H9 (cell line): Measurements from ENCODE around the gene TTLL9. TPM values are rescaled to one million over a fixed set of nuclear protein-coding genes. Genes with fewer than 3 reads are reported as not detected.

Experiments
- DNase-seq: peaks from one replicate; pipeline ENCODE4 v3.0.0-alpha.2; 2017
- H2AFZ ChIP-seq: one replicate; pipeline ENCODE4 v1.6.1; 2013; ENCODE audit warnings: mild to moderate bottlenecking, low read length, control low read depth, moderate library complexity
- H2AK5ac ChIP-seq: 2 replicates; pipeline ENCODE4 v1.6.1; 2013; ENCODE audit warnings: low read length, control low read depth, mixed read lengths; ENCODE audit not compliant: insufficient read length
- H2BK120ac ChIP-seq: one replicate; pipeline ENCODE4 v1.6.1; 2013; ENCODE audit warnings: low read depth, mild to moderate bottlenecking, low read length, control low read depth, inconsistent platforms; ENCODE audit not compliant: poor library complexity, severe bottlenecking
- H2BK12ac ChIP-seq: 2 replicates; pipeline ENCODE4 v1.6.1; 2013; ENCODE audit warnings: low read length, control low read depth, mixed read lengths, low read depth; ENCODE audit not compliant: insufficient read length
- H2BK15ac ChIP-seq: 2 replicates; pipeline ENCODE4 v1.6.1; 2013; ENCODE audit warnings: low read depth, low read length, control low read depth
- H2BK20ac ChIP-seq: one replicate; pipeline ENCODE4 v1.6.1; 2013; ENCODE audit warnings: low read depth, mild to moderate bottlenecking, low read length, control low read depth, inconsistent platforms; ENCODE audit not compliant: poor library complexity, severe bottlenecking
- H2BK5ac ChIP-seq: 2 replicates; pipeline ENCODE4 v1.6.1; 2013; ENCODE audit warnings: low read length, control low read depth, mixed read lengths; ENCODE audit not compliant: insufficient read length
- H3K14ac ChIP-seq: 2 replicates; pipeline ENCODE4 v1.6.1; 2013; ENCODE audit warnings: low read length, control low read depth; ENCODE audit not compliant: insufficient read depth
- H3K18ac ChIP-seq: 2 replicates; pipeline ENCODE4 v1.6.1; 2013; ENCODE audit warnings: low read depth, mild to moderate bottlenecking, mixed read lengths, low read length, control low read depth; ENCODE audit not compliant: insufficient read length
- H3K23ac ChIP-seq: 2 replicates; pipeline ENCODE4 v1.6.1; 2013; ENCODE audit warnings: low read length, control low read depth, mixed read lengths, low read depth; ENCODE audit not compliant: insufficient read length
- H3K23me2 ChIP-seq: 2 replicates; pipeline ENCODE4 v1.6.1; 2013; ENCODE audit warnings: low read depth, mild to moderate bottlenecking, mixed read lengths, low read length, control low read depth; ENCODE audit not compliant: insufficient read length, poor library complexity, severe bottlenecking
- H3K27ac ChIP-seq: 2 replicates; pipeline ENCODE4 v1.5.1; 2013; ENCODE audit warnings: low read length, control low read depth, mixed read lengths, low read depth; ENCODE audit not compliant: insufficient read length
- H3K27me3 ChIP-seq: 2 replicates; pipeline ENCODE4 v1.6.1; 2013; ENCODE audit warnings: low read length, control low read depth, inconsistent platforms; ENCODE audit not compliant: insufficient read depth
- H3K4ac ChIP-seq: 2 replicates; pipeline ENCODE4 v1.6.1; 2013; ENCODE audit warnings: low read depth, mild to moderate bottlenecking, control low read depth, inconsistent platforms, low read length, moderate library complexity
- H3K4me1 ChIP-seq: 2 replicates; pipeline ENCODE4 v1.6.1; 2013; ENCODE audit warnings: low read length, control low read depth, inconsistent platforms; ENCODE audit not compliant: insufficient read depth
- H3K4me2 ChIP-seq: 2 replicates; pipeline ENCODE4 v1.6.1; 2013; ENCODE audit warnings: low read length, control low read depth, mixed read lengths; ENCODE audit not compliant: insufficient read length, insufficient read depth
- H3K56ac ChIP-seq: 2 replicates; pipeline ENCODE4 v1.6.1; 2013; ENCODE audit warnings: low read depth, mild to moderate bottlenecking, mixed read lengths, low read length, control low read depth; ENCODE audit not compliant: insufficient read length
- H3K79me1 ChIP-seq: 2 replicates; pipeline ENCODE4 v1.6.1; 2013; ENCODE audit warnings: low read depth, mild to moderate bottlenecking, moderate library complexity, low read length, control low read depth, inconsistent platforms; ENCODE audit not compliant: insufficient read depth, poor library complexity, severe bottlenecking
- H3K79me2 ChIP-seq: 2 replicates; pipeline ENCODE4 v1.6.1; 2013; ENCODE audit warnings: low read length, control low read depth, inconsistent platforms; ENCODE audit not compliant: insufficient read depth
- H3K9ac ChIP-seq: 2 replicates; pipeline ENCODE4 v1.6.1; 2013; ENCODE audit warnings: low read length, control low read depth, mixed read lengths; ENCODE audit not compliant: insufficient read length; ENCODE audit errors: extremely low read depth
- H3K9me3 ChIP-seq: one replicate; pipeline ENCODE4 v1.6.1; 2013; ENCODE audit warnings: low read depth, low read length, inconsistent platforms; ENCODE audit not compliant: control insufficient read depth
- H3T11ph ChIP-seq: one replicate; pipeline ENCODE4 v1.6.1; 2013; ENCODE audit warnings: mild to moderate bottlenecking, low read length, control low read depth, inconsistent platforms
- H4K20me1 ChIP-seq: one replicate; pipeline ENCODE4 v1.6.1; 2013; ENCODE audit not compliant: control insufficient read depth, insufficient read length, insufficient read depth
- H4K5ac ChIP-seq: 2 replicates; pipeline ENCODE4 v1.6.1; 2013; ENCODE audit warnings: low read depth, mild to moderate bottlenecking, mixed read lengths, low read length, control low read depth; ENCODE audit not compliant: insufficient read length
- H4K8ac ChIP-seq: replicated peaks from 2 replicates; pipeline ENCODE4 v1.6.1; 2013; ENCODE audit warnings: low read length, control low read depth, mixed read lengths, low read depth; ENCODE audit not compliant: insufficient read length
- H4K91ac ChIP-seq: 2 replicates; pipeline ENCODE4 v1.6.1; 2013; ENCODE audit warnings: low read depth, mild to moderate bottlenecking, moderate library complexity, mixed read lengths, low read length, control low read depth; ENCODE audit not compliant: insufficient read length
- H3K27ac Mint-ChIP-seq, 3 experiments: 2 replicates in 2 of 3; 3 replicates in 1 of 3; pipeline ENCODE4 v1.8.0; 2020 to 2021; ENCODE audit warnings: mixed read lengths in 3 of 3, mild to moderate bottlenecking in 1 of 3, moderate library complexity in 1 of 3
- H3K27me3 Mint-ChIP-seq: 2 replicates; pipeline ENCODE4 v1.8.0; 2021; ENCODE audit warnings: low read depth, mild to moderate bottlenecking, moderate library complexity, mixed read lengths
- H3K36me3 Mint-ChIP-seq, 3 experiments: 2 replicates in 2 of 3; 3 replicates in 1 of 3; pipeline ENCODE4 v1.8.0; 2020 to 2021; ENCODE audit warnings: low read depth in 3 of 3, mixed read lengths in 3 of 3; ENCODE audit not compliant: insufficient read depth in 1 of 3
- H3K4me1 Mint-ChIP-seq, 2 experiments: 2 replicates each; pipeline ENCODE4 v1.8.0; 2020; ENCODE audit warnings: mixed read lengths in 2 of 2
- H3K4me3 Mint-ChIP-seq, 2 experiments: 2 replicates in 1 of 2; 3 replicates in 1 of 2; pipeline ENCODE4 v1.8.0; 2020 to 2021; ENCODE audit warnings: mild to moderate bottlenecking in 2 of 2, mixed read lengths in 2 of 2, moderate library complexity in 1 of 2
- H3K9me3 Mint-ChIP-seq, 2 experiments: 2 replicates in 1 of 2; 3 replicates in 1 of 2; pipeline ENCODE4 v1.8.0; 2020; ENCODE audit warnings: mild to moderate bottlenecking in 2 of 2, mixed read lengths in 2 of 2, moderate library complexity in 1 of 2
- CTCF ChIP-seq: fragments of 200-600 bp; sonication (generic); conservative IDR thresholded peaks from 3 replicates; pipeline ENCODE4 v1.8.0; 2021; ENCODE audit warnings: antibody characterized with exemption, mild to moderate bottlenecking
- WGBS: extraction: QIAGEN DNeasy Blood & Tissue Kit; methylation state at CpG from one replicate; pipeline ENCODE4 v1.1.7; 2013; ENCODE audit warnings: missing lambda C conversion rate, low lambda C conversion rate, mixed read lengths; ENCODE audit not compliant: insufficient read length; ENCODE audit errors: extremely low coverage; 5-methylcytosine and 5-hydroxymethylcytosine counted together
- total RNA-seq: library from RNA; stranded (reverse); gene quantifications from 2 replicates; pipeline ENCODE4 v1.2.1, GENCODE V29; 2021

The TTLL9 gene
- total RNA-seq, 1 experiment from 2014 or later, result 0.20 TPM

GRCh38 chr20:31979713-31980426, 109.4 kb downstream of the TTLL9 start:
- WGBS, result no CpG with 5 or more reads among the region's 6 CpGs
- Histone ChIP-seq H3K27ac (no peak overlapping the region), H3K23ac (no peak overlapping the region), H2AK5ac (no peak overlapping the region), H2BK12ac (no peak overlapping the region), H4K5ac (no peak overlapping the region), H2BK15ac (no peak overlapping the region), H3K14ac (no peak overlapping the region), H3K79me2 (no peaks in the 10 kb centered on the region), H3K9me3 (no peaks in the 10 kb centered on the region), H4K20me1 (no peaks in the 10 kb centered on the region), H4K8ac (no peak overlapping the region), H2BK5ac (no peak overlapping the region), H3K79me1 (no peaks in the 10 kb centered on the region), H3K4me2 (no peak overlapping the region), H2BK20ac (no peak overlapping the region), H4K91ac (no peak overlapping the region), H3T11ph (no peak overlapping the region), H3K56ac (no peak overlapping the region), H3K27me3 (no peaks in the 10 kb centered on the region), H3K4ac (no peak overlapping the region), H3K4me1 (no peaks in the 10 kb centered on the region; the same call in 1 of the 2 replicates), H2AFZ (no peak overlapping the region), H3K18ac (no peak overlapping the region), H3K23me2 (no peaks in the 10 kb centered on the region), H2BK120ac (no peak overlapping the region), H3K9ac (no peak overlapping the region)
- H3K9me3 Mint-ChIP-seq, result no peaks in the 10 kb centered on the region; a peak in 1 of 5 replicates
- H3K4me3 Mint-ChIP-seq, result no peak overlapping the region
- peaks cover 12 to 17% of the 10 kb centered on the region in 2 experiments for H3K4me1 Mint-ChIP-seq
- H3K27ac Mint-ChIP-seq, result no peak overlapping the region
- H3K27me3 Mint-ChIP-seq, result peaks cover 6% of the 10 kb centered on the region
- no peak for DNase-seq
- no peak for TF ChIP-seq CTCF
- no peaks in the 10 kb centered on the region for H3K36me3 Mint-ChIP-seq
